Peyer's patch (tissue), 4 donors: Measurements from ENCODE around the gene SMAD6.

Experiments used
- POLR2A ChIP-seq, 2 donors: fragments of 450-650 bp; IDR thresholded peaks; one replicate each; pipeline ENCODE4 v1.5.1; 2017; ENCODE audit warnings: antibody characterized with exemption in 2 of 2, mild to moderate bottlenecking in 2 of 2, moderate library complexity in 2 of 2
- TF ChIP-seq, protein P1 (sequence below), 6 experiments: fragments of 450-650 bp in 4 of 6; fragments of 200-600 bp in 2 of 6; sonication (generic) in 1 of 6; IDR thresholded peaks; one replicate each; pipeline ENCODE4 v1.5.1; 2017 to 2019; ENCODE audit warnings: antibody characterized with exemption in 6 of 6, mild to moderate bottlenecking in 3 of 6, moderate library complexity in 1 of 6

- TF ChIP-seq, protein P1, sequence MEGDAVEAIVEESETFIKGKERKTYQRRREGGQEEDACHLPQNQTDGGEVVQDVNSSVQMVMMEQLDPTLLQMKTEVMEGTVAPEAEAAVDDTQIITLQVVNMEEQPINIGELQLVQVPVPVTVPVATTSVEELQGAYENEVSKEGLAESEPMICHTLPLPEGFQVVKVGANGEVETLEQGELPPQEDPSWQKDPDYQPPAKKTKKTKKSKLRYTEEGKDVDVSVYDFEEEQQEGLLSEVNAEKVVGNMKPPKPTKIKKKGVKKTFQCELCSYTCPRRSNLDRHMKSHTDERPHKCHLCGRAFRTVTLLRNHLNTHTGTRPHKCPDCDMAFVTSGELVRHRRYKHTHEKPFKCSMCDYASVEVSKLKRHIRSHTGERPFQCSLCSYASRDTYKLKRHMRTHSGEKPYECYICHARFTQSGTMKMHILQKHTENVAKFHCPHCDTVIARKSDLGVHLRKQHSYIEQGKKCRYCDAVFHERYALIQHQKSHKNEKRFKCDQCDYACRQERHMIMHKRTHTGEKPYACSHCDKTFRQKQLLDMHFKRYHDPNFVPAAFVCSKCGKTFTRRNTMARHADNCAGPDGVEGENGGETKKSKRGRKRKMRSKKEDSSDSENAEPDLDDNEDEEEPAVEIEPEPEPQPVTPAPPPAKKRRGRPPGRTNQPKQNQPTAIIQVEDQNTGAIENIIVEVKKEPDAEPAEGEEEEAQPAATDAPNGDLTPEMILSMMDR (IDR thresholded peaks at IDR 0.05) = no peak
- no peak for TF ChIP-seq POLR2A (IDR thresholded peaks at IDR 0.05)
These were observed 128.8 kb downstream of the SMAD6 start for GRCh38 chr15:66830823-66831222.
